Stimulated activated CD4-positive, alpha-beta T cell treated with anti-CD3 and anti-CD28 coated beads, Interleukin-1b, Interleukin-23, amount 100 ng/mL, for 1 hour (primary cell): ENCODE measurements around the gene EXT2.

Experiments used
- DNase-seq, 2 donors: peaks; one replicate each; pipeline ENCODE4 v3.0.0-alpha.2; 2020; ENCODE audit warnings: low read depth in 2 of 2

Gene EXT2

DNA sequence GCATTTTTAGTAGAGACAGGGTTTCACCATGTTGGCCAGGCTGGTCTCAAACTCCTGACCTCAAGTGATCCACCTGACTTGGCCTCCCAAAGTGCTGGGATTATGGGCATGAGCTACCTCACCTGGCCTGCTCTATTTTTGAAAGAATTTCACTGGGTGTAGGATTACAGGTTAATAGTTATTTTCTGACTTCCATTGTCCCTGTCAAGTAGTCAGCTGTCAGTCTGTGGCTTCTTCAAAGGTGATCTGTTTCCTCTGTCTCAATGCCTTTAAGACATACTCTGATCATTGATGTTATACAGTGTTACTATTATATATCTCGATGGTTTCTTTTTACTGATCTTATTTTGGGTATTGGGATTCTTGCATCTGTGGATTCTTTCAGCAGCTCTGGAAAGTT lies 10.1 kb upstream of the EXT2 start:
- DNase-seq = no peak

DNA sequence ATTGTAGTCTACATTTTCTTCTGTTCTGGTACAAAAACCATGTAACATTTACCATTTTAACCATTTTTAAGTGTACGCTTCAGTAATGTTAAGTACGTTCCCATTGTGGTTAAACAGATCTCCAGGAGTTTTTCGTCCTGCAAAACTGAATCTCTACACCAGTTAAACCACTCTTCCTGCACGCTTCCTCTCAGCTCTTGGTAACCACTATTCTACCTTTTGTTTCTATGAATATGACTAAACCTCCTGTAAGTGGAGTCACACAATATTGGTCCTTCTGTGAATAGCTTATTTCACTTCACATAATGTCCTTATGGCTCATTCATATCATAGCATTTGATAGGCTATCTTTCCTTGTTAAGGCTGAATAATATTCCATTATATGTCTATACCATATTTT lies 7.1 kb upstream of the EXT2 start:
- DNase-seq = no peak

DNA sequence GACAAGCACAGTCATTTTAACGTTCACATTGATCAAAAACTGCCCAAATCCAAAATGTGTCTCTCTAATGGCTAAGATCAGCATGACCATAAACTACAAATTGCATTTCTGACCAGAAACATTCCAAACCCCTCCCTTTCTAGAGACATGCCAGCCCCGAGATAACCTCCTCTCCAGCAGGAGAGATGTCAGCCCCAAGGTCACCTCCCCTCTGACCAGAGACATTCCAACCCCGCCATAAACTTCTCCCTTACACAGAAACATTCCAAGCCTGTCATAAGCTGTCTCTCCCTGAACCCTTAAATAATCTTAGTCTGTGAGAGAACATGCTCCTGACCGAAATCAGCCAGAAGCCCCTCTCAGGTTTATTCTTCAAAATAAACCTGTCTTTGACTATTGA lies 6.6 kb upstream of the EXT2 start:
- no peak for DNase-seq

DNA sequence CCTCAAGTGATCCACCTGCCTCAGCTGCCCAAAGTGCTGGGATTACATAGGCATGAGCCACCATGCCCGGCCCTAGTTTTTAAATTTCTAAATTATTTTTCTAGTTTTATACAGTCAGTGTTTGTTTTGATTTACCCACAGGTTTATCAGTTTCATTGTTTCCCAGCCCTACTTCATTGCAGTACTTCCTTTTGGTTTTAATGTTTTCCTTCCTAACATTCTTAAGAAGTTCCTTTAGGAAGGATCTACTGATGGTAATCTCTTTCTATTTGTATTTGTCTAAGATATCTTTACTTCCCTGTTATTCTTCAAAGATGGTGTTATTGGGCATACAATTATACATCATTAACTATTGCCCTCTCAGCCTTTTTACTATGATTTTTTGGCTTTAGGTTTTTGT lies 4.9 kb upstream of the EXT2 start:
- DNase-seq = no peak

DNA sequence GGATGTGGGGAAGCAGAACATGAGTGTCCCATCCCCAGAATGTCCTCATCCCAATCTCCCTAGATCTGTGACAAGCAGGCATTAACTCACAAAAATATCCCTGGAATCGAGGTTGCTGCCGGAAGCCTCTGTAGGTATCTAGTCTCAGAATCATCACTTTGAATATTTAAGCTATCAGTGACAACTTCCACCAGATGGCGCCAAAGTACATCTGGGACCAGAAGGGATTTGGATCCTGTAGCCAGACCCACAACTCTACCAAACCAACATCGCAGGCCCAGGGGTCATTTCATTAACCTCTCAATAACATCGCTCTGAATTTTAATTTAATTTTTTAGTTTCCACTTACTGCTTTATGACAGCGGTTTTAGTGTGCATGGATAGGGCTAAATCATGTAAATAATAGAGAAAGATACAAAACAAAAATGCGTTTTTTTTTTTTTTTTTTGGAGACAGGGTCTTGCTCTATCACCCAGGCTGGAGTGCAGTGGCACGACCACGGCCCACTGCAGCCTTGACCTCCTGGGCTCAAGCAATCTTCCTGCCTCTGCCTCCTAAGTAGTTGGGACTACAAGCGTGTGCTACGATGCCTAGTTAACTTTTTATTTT lies 1.1 kb upstream of the EXT2 start:
- peak; percentile 58 to 60 for DNase-seq

DNA sequence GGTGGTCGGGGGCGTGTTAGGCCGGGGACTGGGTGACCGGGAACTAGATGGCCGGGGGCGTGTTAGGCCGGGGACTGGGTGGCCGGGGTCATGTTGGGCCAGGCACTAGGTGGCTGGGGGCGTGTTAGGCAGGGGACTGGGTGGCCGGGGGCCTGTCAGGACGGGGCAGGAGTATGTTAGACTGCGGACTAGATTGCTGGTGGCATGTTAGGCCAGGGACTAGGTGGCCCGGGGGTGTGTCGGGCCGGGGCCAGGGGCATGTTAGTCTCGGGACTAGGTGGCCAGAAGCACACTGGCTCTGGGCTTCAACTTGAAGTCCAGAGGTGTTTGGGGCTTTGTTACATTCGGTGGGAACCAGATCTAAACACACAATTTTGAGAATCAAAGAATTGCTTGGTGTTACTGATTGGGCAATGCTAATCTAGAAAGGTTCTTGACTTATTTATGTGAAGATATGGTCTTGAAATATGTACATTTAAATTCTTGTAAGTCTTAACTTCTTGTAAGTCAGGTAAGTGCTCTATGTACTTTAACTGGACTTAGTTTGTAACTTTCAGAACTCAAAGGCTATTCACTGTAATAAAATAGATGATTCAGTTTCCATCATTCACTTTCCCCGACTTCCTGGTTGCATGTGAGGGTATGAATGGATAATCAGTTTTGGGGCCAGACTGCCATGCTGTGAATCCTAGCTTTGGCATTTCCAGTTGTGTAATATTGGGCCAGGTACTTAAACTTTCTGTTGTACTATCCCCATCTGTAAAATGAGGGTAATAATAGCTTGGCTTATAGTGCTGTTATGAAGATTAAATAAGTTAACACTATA lies 1.1 kb downstream of the EXT2 start:
- DNase-seq = no peak

DNA sequence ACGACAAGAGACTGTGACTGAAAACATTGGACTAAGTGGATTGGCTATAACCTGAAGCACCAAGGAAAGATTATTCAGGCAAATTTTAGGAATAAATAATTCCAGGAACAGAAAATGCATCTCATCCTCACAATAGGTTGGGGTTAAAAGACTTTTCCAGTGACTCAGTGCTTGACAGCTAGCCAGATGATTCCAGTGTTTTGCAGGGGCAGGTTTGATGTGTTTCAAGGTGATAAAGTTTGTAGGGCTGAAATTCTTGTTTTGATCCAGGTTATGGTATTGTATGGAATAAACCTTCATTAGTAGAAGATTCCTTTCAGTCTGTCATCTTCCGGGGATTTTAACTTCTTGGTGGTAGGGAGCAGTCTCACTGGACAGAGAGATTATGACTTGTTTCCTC lies 2.3 kb downstream of the EXT2 start:
- no peak for DNase-seq

DNA sequence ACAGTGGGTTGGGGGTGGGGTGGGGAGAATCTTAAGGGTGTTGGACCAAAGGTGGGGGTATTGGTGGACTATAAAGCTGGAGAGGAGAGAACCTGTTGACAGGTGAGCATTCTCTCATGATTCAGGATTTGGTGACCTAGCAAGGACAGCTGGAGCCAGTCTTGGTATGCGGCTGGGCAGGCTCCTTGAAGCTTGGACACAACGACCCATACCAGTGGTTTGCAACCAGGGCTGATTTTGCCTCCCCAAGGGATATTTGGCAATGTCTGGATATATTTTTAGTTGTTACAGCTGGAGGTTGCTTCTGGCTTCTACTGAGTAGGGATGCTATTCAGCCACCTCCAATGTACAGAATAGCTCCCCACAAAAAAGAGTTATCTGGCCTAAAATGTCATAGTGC lies 5.6 kb downstream of the EXT2 start:
- no peak for DNase-seq

DNA sequence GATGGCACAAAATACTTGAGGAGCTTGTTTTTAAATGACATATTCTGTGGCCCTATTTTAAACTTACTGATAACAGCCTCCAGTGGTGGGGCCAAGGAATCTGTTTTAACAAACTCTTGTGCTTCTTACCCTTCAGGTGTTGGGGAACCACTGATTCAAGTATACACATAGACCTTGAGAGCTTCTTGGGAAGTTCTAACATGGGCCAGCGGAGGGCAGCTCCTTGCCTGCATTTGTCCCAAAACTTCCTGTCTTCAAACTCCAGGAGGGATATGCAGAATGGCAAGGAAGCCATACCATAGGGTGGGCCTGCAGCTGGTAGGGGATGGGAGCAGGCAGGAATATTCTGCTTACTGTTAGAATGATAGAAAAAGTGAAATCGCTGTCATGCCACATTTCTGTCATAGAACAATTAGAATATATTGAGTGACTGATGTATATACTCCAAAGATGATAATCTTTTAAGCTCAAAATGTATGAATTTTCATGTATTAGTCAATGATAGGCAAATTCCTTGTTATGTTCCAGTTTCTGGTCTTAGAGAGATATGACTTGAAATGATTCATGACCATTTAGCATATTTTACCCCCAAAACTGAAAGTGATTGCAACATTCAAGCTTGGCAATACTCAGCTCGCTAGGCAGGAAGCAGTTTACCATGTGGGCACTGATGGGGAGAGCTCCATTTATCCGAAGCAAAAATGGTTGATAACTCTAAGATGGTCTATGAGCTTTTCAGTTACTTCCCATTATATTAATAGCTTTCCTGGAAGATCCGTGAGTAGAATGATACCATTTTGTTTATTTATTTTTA lies 9.2 kb downstream of the EXT2 start:
- DNase-seq = no peak

DNA sequence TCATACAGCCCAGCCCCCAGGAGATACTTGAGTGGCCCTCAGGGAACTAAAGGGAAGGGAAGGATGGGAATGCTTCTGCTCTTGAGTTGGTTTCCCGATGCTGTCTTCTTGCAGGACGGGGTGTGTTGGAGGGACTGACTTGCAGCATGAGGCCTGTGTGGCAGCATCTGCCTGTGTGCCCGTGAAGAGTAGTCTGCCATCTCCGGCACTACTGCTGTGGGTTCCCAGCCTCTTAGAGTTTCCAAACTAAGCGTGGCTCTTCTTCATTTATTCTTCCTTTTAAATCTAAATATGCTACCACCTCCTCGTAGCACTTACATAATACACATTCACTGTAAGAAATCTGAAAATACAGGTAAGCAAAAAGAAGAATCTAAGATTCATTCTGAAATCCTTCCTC lies 12.8 kb downstream of the EXT2 start:
- no peak for DNase-seq

DNA sequence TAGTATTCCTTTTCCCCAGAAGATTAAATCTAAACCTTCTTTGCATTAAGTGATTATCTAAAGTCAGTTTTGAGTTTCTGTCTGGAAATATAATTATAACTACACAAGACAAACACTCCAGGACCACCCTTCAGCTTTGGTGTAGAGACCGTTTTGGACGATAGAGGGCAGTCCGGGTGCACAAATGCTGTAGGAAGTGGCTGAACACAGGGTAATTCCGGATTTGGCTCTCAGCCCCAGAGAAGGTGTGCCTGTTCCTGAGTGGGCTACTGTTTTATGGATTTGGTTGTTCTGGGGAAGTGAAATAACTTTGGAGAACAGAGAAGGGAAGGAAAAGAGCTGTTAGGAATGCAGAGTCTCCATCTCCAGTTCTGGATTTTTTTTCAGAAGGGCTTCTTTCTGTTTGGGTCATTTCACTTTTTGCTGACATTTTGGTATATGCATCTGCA lies 14.8 kb downstream of the EXT2 start:
- peak in 1 of 2 donors; percentile 34 for DNase-seq

DNA sequence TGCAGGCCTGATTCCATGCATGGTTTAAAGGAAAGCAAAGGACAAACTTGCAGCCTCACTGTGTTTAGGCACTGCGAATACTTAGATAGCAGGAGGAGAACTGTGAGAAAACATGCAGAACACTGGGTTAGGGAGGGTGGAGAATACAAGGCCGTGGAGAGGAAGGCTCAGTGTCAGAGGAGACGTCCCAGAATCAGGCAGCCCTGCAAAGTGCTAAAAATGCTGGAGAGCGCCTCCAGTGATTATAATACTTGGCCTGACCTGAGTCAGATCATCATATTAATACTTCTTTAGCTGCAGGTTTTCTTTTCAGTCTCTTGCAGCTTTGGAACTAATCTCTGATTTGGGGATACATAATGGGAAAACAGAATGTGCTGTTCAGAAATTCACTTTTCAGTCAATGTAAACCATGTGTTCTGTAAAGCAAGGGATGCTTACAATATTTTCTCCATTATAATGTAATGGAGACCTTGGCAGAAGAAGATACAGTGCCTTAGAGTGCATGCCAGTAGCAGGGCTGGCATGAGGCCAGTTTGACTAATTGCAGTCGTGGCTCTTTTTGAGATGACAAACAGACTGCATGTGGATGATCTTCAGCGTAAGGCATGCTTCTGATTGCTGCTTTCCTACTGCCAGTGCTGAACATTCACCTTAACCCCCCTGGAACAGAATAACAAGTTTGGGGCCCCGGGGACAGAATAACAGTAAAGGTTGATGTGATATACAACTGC lies 16.8 kb downstream of the EXT2 start:
- no peak for DNase-seq

DNA sequence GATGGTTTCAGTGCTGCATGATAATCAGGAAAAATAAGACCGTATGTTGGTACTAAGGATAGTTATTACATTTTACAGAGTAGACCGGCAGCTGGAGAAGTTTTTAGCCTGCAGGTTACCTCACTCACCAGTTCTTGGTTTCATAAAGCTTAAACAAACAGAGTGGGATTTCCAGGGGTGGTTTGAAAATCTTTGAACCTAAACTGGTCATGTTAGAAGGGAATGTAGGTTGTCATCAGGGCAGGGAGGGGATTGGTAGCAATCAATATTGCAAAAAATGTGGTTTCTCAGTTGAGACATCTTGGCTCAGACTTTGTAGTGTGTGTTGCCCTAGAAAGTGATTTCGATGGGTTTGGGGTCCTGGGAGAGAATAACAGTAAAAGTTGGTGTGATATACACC lies 17.5 kb downstream of the EXT2 start:
- no peak for DNase-seq

DNA sequence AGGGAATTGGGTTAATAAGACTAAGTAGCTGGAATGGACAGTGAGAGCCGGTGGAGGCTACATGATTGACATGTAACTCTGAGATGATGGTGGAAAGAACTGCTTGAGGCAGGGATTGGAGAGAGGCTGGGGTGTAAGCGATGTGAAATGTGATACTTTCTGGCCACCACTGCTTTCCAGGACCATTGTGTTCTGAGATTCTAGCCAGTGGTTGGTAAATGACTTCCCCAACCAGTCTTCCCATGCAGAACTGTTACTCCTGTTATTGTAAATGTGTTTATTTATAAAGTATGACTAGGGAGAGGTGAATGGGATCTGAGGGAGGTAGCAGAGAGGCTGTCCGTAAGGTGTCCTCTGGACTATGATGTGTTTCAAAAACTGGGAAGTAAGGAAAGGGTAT lies 18.1 kb downstream of the EXT2 start:
- no peak for DNase-seq

DNA sequence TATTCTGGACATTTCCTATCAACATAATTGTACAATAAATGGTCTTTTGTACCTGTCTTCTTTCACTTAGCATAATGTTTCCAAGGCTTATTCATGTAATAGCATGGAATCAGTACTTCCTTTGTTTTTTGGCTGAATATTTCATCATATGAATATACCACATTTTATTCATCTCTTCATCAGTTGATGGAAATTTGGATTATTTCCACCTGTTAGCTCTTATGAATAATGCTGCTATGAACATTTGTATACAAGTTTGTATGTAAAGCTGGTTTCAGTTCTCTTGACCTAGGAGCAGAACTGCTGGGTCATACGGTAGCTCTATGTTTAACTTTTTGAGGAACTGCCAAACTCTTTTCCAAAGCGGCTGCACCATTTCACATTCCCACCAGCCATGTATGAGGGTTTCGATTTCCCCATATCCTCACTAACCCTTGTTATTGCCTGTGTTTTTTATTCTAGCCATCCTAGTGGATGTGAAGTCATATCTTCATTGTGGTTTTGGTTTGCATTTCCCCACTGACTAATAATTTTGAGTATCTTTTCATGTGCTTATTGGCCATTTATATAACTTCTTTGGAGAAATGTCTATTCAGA lies 20.9 kb downstream of the EXT2 start:
- no peak for DNase-seq

DNA sequence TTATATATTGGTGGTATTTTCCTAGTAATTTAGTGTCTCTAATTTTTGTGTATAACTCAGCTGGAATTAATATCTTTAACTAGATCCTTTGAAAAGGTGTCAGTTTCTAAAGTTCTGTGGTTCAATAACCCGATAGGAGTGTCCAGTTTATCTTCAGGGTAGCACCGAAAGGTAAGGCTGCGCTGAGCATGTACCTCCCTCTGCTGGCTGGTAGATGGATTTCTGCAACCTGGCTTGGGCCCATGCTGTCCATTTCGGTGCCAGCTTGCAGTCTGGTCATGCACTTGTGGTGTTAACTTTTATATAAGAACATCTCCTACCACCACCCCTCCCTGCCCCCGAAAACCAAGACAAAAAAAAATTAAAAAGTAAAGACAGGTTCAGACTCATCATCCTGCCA lies 24.7 kb downstream of the EXT2 start:
- DNase-seq = no peak

DNA sequence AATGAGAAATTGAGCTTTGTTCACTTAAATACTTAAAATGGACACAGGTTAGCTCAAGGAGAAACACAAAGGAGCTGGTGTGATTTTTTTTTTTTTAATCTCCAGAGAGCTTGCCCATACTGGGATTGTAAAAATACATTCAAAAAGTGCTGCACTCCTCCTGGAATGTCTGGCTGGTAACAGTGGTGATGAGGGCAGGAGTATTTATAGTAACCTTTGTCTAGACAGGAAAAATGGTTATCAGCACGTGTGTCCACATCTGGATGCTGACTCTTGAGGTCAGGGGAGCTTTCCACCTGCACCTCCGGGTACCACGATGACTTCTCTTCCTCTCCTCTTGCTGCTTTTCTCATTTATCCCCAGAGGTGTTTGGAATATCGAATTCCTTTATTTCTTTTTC lies 30.1 kb downstream of the EXT2 start:
- no peak for DNase-seq

DNA sequence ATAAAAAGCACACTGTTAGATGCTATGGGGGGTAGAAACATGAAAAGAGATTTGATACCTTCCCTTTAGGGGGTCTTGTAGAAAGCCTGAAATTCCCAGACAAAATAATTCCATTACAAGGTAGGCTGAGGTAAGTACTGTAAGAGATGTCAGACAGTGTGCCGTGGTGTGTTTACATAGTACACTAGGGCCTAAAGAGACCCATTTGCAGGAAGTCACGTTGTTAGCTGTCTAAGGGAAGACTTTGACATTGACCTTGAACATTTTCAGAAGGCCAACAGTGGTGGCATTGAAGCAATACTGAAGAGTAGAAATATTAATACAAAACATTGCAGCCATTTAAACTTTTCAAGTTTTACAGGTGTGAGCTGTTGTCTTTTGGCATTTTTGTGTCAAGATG lies 30.8 kb downstream of the EXT2 start:
- no peak for DNase-seq

DNA sequence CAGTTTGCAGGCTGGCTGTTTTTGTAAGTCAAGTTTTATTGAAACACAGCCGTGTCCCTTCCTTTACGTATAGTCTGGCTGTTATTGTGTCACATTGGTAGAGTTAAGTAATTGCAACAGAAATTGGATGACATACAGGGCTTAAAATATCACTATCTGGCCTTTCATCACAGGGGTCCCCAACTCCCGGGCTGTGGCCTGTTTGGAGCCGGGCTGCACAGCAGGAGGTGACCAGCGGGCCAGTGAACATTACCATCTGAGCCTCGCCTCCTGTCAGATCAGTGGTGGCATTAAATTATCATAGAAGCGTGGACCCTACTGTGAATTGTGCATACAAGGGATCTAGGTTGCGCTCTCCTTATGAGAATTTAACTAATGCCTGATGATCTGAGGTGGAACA lies 31.7 kb downstream of the EXT2 start:
- no peak for DNase-seq

DNA sequence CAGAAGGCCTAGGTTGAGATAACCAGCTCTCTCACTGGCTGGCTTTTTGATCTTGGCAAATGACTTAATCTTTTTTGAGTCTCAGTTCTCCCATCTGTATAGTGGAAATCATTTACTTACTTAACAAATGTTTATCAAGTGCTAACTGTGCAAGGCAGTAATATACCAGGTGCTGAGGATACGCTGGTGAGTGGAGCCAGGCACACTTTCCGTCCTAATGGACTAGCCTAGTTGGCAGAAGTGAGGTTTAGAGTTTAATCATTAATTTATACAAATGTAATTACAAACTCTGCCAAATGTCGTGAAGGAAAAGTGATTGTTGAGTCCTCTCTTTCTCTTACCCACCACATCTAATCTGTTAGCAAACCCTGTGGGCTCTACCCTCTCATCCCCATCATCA lies 33.3 kb downstream of the EXT2 start:
- no peak for DNase-seq

DNA sequence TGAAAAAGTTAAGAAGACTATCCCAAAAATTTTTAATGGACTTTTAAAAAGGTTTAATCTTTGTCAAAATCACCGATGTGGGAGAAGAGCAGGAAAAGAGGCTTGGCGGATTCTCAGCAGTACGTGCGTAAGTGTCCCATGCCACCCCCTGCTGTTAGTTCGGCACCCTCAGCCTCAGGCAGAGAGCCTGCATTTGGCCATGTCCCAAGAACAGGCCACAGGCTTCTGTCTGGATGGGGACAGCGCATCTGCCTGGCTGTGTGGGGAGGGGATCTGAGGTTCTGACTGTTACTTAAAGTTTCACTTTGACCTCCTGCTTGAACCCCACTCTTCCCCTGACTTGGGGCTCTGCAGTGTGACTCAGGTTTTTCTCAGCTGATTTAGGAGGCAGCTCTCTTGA lies 35.3 kb downstream of the EXT2 start:
- DNase-seq = no peak
